ENCODE results near the gene GABRP. TPM values are rescaled to one million over a fixed set of nuclear protein-coding genes. Genes with fewer than 3 reads are reported as not detected.

The GABRP gene
- polyA plus RNA-seq, 2 of the 4 experiments (the other 2 are of a cell fraction) = not detected

DNA sequence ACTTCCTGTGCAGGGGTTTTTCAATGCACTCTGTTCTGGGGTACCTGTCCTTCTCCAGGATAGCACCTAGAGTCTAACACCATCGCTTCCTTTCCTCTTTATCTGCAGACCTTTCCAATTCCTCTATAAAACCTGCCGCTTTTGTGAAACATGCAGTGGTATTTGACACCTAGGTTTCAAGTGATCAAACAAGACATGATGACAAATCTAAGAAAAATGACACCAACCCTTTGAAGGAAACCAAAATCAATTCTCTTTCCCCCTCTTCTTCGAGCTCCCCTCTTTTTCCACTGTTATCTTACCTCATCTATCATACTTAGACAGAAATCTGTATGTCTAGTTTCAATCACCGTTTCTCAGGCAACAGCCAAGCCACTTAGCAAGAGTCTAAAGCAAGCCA lies 52.7 kb downstream of the GABRP start:
- POLR2A ChIA-PET = no interaction called here

More for the DNA sequence above, 52.7 kb downstream of the GABRP start:
- no peak; a peak in 1 of 6 replicates for ATAC-seq
- FAIRE-seq = no peak
- no peak overlapping the region for H3K4me2 ChIP-seq
- WGBS (ENCODE audit: missing lambda C conversion rate) = 30% methylated on average over 4 of the region's 4 CpGs
- H3K9me3 ChIP-seq = no peaks in the 10 kb centered on the region
- DNase-seq (ENCODE audit: low read depth in 1 of 2, low spot score in 1 of 2) = no peak
- H3K4me3 ChIP-seq = no peak overlapping the region
- H3K4me1 ChIP-seq = no peaks in the 10 kb centered on the region
- CTCF ChIA-PET = no interaction called here
- TF ChIP-seq PHF8 (IDR thresholded peaks at IDR 0.05; ENCODE audit: borderline replicate concordance, low read depth) = no peak
- TF ChIP-seq NPAS2 (CRISPR knock-in tag; IDR thresholded peaks at IDR 0.05; ENCODE audit: borderline replicate concordance) = no peak
- TF ChIP-seq HEYL (CRISPR knock-in tag; IDR thresholded peaks at IDR 0.05) = no peak
- TF ChIP-seq, protein P1, sequence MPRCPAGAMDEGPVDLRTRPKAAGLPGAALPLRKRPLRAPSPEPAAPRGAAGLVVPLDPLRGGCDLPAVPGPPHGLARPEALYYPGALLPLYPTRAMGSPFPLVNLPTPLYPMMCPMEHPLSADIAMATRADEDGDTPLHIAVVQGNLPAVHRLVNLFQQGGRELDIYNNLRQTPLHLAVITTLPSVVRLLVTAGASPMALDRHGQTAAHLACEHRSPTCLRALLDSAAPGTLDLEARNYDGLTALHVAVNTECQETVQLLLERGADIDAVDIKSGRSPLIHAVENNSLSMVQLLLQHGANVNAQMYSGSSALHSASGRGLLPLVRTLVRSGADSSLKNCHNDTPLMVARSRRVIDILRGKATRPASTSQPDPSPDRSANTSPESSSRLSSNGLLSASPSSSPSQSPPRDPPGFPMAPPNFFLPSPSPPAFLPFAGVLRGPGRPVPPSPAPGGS (IDR thresholded peaks at IDR 0.05) = no peak
- no peak for TF ChIP-seq JUNB (IDR thresholded peaks at IDR 0.05)
- TF ChIP-seq ZFP36 (IDR thresholded peaks at IDR 0.05; ENCODE audit: borderline replicate concordance, partially characterized antibody) = no peak
- TF ChIP-seq HOXB5 (CRISPR knock-in tag; IDR thresholded peaks at IDR 0.05) = no peak
- TF ChIP-seq HOXA7 (CRISPR knock-in tag; IDR thresholded peaks at IDR 0.05) = no peak
- no peak for TF ChIP-seq JUN (IDR thresholded peaks at IDR 0.05)
- TF ChIP-seq, protein P2, sequence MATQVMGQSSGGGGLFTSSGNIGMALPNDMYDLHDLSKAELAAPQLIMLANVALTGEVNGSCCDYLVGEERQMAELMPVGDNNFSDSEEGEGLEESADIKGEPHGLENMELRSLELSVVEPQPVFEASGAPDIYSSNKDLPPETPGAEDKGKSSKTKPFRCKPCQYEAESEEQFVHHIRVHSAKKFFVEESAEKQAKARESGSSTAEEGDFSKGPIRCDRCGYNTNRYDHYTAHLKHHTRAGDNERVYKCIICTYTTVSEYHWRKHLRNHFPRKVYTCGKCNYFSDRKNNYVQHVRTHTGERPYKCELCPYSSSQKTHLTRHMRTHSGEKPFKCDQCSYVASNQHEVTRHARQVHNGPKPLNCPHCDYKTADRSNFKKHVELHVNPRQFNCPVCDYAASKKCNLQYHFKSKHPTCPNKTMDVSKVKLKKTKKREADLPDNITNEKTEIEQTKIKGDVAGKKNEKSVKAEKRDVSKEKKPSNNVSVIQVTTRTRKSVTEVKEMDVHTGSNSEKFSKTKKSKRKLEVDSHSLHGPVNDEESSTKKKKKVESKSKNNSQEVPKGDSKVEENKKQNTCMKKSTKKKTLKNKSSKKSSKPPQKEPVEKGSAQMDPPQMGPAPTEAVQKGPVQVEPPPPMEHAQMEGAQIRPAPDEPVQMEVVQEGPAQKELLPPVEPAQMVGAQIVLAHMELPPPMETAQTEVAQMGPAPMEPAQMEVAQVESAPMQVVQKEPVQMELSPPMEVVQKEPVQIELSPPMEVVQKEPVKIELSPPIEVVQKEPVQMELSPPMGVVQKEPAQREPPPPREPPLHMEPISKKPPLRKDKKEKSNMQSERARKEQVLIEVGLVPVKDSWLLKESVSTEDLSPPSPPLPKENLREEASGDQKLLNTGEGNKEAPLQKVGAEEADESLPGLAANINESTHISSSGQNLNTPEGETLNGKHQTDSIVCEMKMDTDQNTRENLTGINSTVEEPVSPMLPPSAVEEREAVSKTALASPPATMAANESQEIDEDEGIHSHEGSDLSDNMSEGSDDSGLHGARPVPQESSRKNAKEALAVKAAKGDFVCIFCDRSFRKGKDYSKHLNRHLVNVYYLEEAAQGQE (IDR thresholded peaks at IDR 0.05) = no peak
- TF ChIP-seq, protein P3, sequence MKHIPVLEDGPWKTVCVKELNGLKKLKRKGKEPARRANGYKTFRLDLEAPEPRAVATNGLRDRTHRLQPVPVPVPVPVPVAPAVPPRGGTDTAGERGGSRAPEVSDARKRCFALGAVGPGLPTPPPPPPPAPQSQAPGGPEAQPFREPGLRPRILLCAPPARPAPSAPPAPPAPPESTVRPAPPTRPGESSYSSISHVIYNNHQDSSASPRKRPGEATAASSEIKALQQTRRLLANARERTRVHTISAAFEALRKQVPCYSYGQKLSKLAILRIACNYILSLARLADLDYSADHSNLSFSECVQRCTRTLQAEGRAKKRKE (CRISPR knock-in tag; IDR thresholded peaks at IDR 0.05; ENCODE audit: low read depth) = no peak
- no peak for TF ChIP-seq GATA3 (IDR thresholded peaks at IDR 0.05; ENCODE audit: borderline replicate concordance)
- TF ChIP-seq, protein P4, sequence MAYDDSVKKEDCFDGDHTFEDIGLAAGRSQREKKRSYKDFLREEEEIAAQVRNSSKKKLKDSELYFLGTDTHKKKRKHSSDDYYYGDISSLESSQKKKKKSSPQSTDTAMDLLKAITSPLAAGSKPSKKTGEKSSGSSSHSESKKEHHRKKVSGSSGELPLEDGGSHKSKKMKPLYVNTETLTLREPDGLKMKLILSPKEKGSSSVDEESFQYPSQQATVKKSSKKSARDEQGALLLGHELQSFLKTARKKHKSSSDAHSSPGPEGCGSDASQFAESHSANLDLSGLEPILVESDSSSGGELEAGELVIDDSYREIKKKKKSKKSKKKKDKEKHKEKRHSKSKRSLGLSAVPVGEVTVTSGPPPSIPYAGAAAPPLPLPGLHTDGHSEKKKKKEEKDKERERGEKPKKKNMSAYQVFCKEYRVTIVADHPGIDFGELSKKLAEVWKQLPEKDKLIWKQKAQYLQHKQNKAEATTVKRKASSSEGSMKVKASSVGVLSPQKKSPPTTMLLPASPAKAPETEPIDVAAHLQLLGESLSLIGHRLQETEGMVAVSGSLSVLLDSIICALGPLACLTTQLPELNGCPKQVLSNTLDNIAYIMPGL (CRISPR knock-in tag; IDR thresholded peaks at IDR 0.05; ENCODE audit: borderline replicate concordance) = no peak
- no peak for TF ChIP-seq FOSL2 (IDR thresholded peaks at IDR 0.05)
- no peak for TF ChIP-seq FOSL2 (CRISPR knock-in tag; IDR thresholded peaks at IDR 0.05)
- TF ChIP-seq POLR2A (IDR thresholded peaks at IDR 0.05; ENCODE audit: low read length) = no peak
- TF ChIP-seq, protein P5, sequence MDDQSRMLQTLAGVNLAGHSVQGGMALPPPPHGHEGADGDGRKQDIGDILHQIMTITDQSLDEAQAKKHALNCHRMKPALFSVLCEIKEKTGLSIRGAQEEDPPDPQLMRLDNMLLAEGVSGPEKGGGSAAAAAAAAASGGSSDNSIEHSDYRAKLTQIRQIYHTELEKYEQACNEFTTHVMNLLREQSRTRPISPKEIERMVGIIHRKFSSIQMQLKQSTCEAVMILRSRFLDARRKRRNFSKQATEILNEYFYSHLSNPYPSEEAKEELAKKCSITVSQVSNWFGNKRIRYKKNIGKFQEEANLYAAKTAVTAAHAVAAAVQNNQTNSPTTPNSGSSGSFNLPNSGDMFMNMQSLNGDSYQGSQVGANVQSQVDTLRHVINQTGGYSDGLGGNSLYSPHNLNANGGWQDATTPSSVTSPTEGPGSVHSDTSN (IDR thresholded peaks at IDR 0.05) = no peak
- TF ChIP-seq EHMT2 (IDR thresholded peaks at IDR 0.05; ENCODE audit: low read depth) = no peak
- TF ChIP-seq RAD21 (conservative IDR thresholded peaks at IDR 0.05 in 1 of 2, IDR thresholded peaks at IDR 0.05 in 1 of 2) = no peak
- TF ChIP-seq, protein P6, sequence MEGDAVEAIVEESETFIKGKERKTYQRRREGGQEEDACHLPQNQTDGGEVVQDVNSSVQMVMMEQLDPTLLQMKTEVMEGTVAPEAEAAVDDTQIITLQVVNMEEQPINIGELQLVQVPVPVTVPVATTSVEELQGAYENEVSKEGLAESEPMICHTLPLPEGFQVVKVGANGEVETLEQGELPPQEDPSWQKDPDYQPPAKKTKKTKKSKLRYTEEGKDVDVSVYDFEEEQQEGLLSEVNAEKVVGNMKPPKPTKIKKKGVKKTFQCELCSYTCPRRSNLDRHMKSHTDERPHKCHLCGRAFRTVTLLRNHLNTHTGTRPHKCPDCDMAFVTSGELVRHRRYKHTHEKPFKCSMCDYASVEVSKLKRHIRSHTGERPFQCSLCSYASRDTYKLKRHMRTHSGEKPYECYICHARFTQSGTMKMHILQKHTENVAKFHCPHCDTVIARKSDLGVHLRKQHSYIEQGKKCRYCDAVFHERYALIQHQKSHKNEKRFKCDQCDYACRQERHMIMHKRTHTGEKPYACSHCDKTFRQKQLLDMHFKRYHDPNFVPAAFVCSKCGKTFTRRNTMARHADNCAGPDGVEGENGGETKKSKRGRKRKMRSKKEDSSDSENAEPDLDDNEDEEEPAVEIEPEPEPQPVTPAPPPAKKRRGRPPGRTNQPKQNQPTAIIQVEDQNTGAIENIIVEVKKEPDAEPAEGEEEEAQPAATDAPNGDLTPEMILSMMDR (IDR thresholded peaks at IDR 0.05) = no peak
- H3K27ac ChIP-seq = no peak overlapping the region
